CD4-positive, alpha-beta T cell treated with Interleukin-17A for 4 hours (primary cell): Measurements from ENCODE around the gene EML3.
"Not testable (repeated sequence)": the region's sequence is repeated elsewhere in the genome, so short reads cannot be mapped to it uniquely, and the experiment has no call there.

Experiments used
- DNase-seq: peaks from one replicate; pipeline ENCODE4 v3.0.0-alpha.2; 2020; ENCODE audit warnings: mixed read lengths

EML3 gene

GRCh38 chr11:62612366-62613290, at the start of gene EML3, which contains the start of gene ROM1:
Gene EML3, minus strand, starts transcription at chr11:62612775. Its CDS starts 318 bp downstream, at chr11:62612457.
Gene ROM1, plus strand, starts transcription at chr11:62613257. Its CDS starts 25 bp downstream, at chr11:62613282.
- DNase-seq = peak; percentile 95

GRCh38 chr11:62656796-62657429, 44.3 kb upstream of the EML3 start:
- no peak for DNase-seq

- no peak for DNase-seq
Observed at GRCh38 chr11:62654297-62654696, 41.7 kb upstream of the EML3 start.

GRCh38 chr11:62652161-62653006, 39.8 kb upstream of the EML3 start:
- peak; percentile 54 for DNase-seq

GRCh38 chr11:62650283-62650682, 37.7 kb upstream of the EML3 start:
- not testable (repeated sequence) for DNase-seq

GRCh38 chr11:62649486-62649885, 36.9 kb upstream of the EML3 start:
- DNase-seq = no peak

- no peak for DNase-seq
Observed at GRCh38 chr11:62648967-62649364, 36.4 kb upstream of the EML3 start.

GRCh38 chr11:62648185-62648966, 35.8 kb upstream of the EML3 start:
- no peak for DNase-seq

GRCh38 chr11:62647609-62648005, 35.0 kb upstream of the EML3 start:
- DNase-seq = no peak

- DNase-seq = no peak
Observed at GRCh38 chr11:62646825-62647608, 34.4 kb upstream of the EML3 start.

GRCh38 chr11:62645946-62646824, 33.6 kb upstream of the EML3 start, which contains the start of gene GANAB:
Gene GANAB, minus strand, starts transcription at chr11:62646613. Its CDS starts 14 bp downstream, at chr11:62646599.
- DNase-seq = peak; percentile 100

- DNase-seq = no peak
Observed at GRCh38 chr11:62645671-62645945, 33.0 kb upstream of the EML3 start.

GRCh38 chr11:62644220-62644619, 31.6 kb upstream of the EML3 start:
- no peak for DNase-seq

GRCh38 chr11:62632492-62632891, 19.9 kb upstream of the EML3 start:
- DNase-seq = no peak

- DNase-seq = no peak
Observed at GRCh38 chr11:62627713-62628112, 15.1 kb upstream of the EML3 start.

GRCh38 chr11:62622476-62623089, 10.0 kb upstream of the EML3 start:
- peak; percentile 17 for DNase-seq

- DNase-seq = peak; percentile 97
Observed at GRCh38 chr11:62621567-62622470, 9.2 kb upstream of the EML3 start, which contains the start of gene B3GAT3. Gene B3GAT3, minus strand, starts transcription at chr11:62621986. Its CDS starts 39 bp downstream, at chr11:62621947.

GRCh38 chr11:62621027-62621566, 8.5 kb upstream of the EML3 start:
- no peak for DNase-seq
